Colonic mucosa (tissue), 4 donors: Measurements from ENCODE around the gene TICRR. TPM values are rescaled to one million over a fixed set of nuclear protein-coding genes. Genes with fewer than 3 reads are reported as not detected.

Experiments
- DNase-seq: peaks from one replicate; pipeline ENCODE4 v3.0.0-alpha.2; 2020
- H3K27ac ChIP-seq: fragments of 200-600 bp; one replicate; pipeline ENCODE4 v1.8.0; 2021
- H3K27me3 ChIP-seq: fragments of 200-600 bp; one replicate; pipeline ENCODE4 v1.8.0; 2021
- H3K36me3 ChIP-seq: fragments of 200-600 bp; one replicate; pipeline ENCODE4 v1.8.0; 2021
- H3K4me1 ChIP-seq: fragments of 200-600 bp; one replicate; pipeline ENCODE4 v1.8.0; 2021; ENCODE audit warnings: mild to moderate bottlenecking
- H3K4me3 ChIP-seq: fragments of 200-600 bp; one replicate; pipeline ENCODE4 v1.8.0; 2021
- H3K9ac ChIP-seq, 2 donors: one replicate each; pipeline ENCODE4 v1.7.0; 2013; ENCODE audit warnings: control low read depth in 2 of 2, low read depth in 2 of 2, low read length in 2 of 2
- H3K9me3 ChIP-seq: fragments of 200-600 bp; one replicate; pipeline ENCODE4 v1.8.0; 2021
- intact Hi-C: fragments of 100-400 bp; cut with DNase I; formaldehyde crosslinking; loops from one replicate; pipeline ENCODE4 v1.14.1; 2022
- total RNA-seq, 2 donors: library from RNA; stranded (reverse); fragmentation: NEBNext Ultra II Directional in 1 of 2; extraction: Animal tissue kit (Norgen Biotek cat#: 25700) in 1 of 2; gene quantifications; one replicate each; pipeline ENCODE4 v1.2.1, GENCODE V29; 2021
- TF ChIP-seq, protein P1 (sequence below): fragments of 200-600 bp; IDR thresholded peaks from one replicate; pipeline ENCODE4 v1.8.0; 2022; ENCODE audit warnings: antibody characterized with exemption, mild to moderate bottlenecking
- donor health status: healthy.
- donor health status: DM: no; HTN: no; CAD: no.
- donor health status: DM: no; HTN: no; CAD: no.

The TICRR gene
- total RNA-seq, 2 donors from 2014 or later, result 2.9 to 14.6 TPM

DNA sequence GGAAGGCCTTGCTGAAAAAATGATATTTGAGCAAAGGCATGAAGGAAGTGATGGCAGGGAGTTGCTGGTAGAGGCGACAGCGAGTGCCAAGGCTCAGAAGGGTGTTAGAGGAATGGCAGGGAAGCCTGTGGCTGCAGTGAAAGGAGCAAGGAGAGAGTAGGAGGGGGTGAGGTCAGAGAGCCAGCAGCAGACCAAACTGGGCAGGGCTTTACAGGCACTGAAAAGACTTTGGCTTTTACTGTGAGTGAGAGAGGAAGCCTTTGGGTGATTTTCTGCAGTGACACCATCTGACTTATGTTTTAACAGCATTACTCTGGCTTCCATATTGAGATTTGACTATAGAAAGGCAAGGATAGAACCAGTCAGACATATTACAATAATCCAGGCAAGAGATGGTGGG is 11.4 kb downstream of the TICRR start:
- no peaks in the 10 kb centered on the region for H3K4me1 ChIP-seq
- no peak overlapping the region for H3K4me3 ChIP-seq
- H3K36me3 ChIP-seq, result no peaks in the 10 kb centered on the region
- no peaks in the 10 kb centered on the region for H3K27me3 ChIP-seq
- TF ChIP-seq, protein P1, sequence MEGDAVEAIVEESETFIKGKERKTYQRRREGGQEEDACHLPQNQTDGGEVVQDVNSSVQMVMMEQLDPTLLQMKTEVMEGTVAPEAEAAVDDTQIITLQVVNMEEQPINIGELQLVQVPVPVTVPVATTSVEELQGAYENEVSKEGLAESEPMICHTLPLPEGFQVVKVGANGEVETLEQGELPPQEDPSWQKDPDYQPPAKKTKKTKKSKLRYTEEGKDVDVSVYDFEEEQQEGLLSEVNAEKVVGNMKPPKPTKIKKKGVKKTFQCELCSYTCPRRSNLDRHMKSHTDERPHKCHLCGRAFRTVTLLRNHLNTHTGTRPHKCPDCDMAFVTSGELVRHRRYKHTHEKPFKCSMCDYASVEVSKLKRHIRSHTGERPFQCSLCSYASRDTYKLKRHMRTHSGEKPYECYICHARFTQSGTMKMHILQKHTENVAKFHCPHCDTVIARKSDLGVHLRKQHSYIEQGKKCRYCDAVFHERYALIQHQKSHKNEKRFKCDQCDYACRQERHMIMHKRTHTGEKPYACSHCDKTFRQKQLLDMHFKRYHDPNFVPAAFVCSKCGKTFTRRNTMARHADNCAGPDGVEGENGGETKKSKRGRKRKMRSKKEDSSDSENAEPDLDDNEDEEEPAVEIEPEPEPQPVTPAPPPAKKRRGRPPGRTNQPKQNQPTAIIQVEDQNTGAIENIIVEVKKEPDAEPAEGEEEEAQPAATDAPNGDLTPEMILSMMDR, result no peak
- no peak overlapping the region for H3K9ac ChIP-seq
- no peaks in the 10 kb centered on the region for H3K9me3 ChIP-seq
- no peak for DNase-seq
- intact Hi-C loops, result no loop called here
- no peak overlapping the region for H3K27ac ChIP-seq

DNA sequence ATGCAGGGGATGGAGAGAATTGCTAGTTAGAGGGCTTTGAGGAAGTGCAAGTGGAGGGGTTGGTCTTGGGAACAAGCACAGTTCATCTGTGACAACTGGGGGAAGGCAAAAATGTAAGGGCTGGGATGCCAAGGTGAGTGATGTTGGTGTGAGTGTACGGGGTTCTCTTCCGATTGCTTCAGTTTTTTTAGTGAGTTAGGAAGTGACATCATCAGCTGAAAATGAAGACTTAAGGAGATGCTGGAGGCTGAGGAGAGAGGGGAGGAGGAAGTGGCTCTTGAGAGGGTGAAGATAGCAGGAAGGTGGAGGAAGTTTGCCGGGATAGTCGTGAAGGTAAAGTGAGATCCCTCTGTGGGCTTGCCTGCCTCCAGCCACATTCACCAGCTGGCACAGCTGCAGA is 12.7 kb downstream of the TICRR start:
- Histone ChIP-seq H3K9me3 (no peaks in the 10 kb centered on the region), H3K9ac (no peak overlapping the region), H3K27me3 (no peaks in the 10 kb centered on the region), H3K4me1 (no peaks in the 10 kb centered on the region), H3K4me3 (no peak overlapping the region), H3K36me3 (no peaks in the 10 kb centered on the region), H3K27ac (no peak overlapping the region)
- no peak for DNase-seq
- TF ChIP-seq, protein P1, result no peak
- intact Hi-C loops, result no loop called here

DNA sequence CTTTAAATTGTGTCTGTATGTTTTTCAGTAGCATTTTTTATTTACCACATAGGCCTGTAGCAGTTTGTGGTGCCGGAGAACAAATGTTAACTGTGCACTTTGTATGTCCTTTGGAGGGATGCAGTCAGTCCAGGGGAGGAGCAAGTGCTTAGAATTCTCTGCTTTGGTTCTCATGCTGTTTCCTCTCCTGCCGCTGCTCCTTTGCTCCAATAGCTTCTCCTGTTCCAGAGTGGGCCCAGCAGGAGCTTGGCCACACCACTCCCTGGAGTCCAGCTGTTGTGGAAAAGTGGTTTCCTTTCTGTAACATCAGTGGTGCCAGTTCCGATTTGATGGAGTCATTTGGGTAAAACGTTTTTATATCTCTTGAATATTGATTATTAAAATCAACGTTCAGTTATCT is 16.6 kb downstream of the TICRR start:
- no peak overlapping the region for H3K4me3 ChIP-seq
- no peaks in the 10 kb centered on the region for H3K9me3 ChIP-seq
- no peak overlapping the region for H3K9ac ChIP-seq
- TF ChIP-seq, protein P1, result no peak
- DNase-seq, result no peak
- no peak overlapping the region for H3K27ac ChIP-seq
- no peaks in the 10 kb centered on the region for H3K4me1 ChIP-seq
- no peaks in the 10 kb centered on the region for H3K27me3 ChIP-seq
- intact Hi-C loops, result no loop called here
- no peaks in the 10 kb centered on the region for H3K36me3 ChIP-seq

DNA sequence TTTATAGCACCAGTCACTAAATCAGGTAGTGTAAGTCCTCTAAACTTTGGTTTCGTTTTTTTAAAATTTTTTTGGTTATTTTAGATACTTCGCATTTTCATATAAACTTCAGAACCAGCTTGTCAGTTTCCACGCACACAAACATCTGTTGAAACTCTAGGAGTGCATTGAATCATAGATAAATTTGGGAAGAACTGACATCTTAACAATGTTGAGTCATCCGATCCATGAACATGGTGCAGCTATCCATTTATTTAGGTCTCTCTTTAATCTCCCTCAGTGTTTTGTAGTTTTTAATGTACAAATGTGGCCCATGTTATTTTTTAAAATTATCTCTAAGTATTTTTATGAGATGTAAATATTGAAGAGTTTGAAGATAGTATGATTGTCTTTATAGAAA is 17.7 kb downstream of the TICRR start:
- no peaks in the 10 kb centered on the region for H3K9me3 ChIP-seq
- H3K4me3 ChIP-seq, result no peak overlapping the region
- H3K4me1 ChIP-seq, result no peaks in the 10 kb centered on the region
- H3K27ac ChIP-seq, result no peak overlapping the region
- H3K36me3 ChIP-seq, result no peaks in the 10 kb centered on the region
- no peaks in the 10 kb centered on the region for H3K27me3 ChIP-seq
- intact Hi-C loops, result no loop called here
- no peak for DNase-seq
- TF ChIP-seq, protein P1, result no peak
- no peak overlapping the region for H3K9ac ChIP-seq

DNA sequence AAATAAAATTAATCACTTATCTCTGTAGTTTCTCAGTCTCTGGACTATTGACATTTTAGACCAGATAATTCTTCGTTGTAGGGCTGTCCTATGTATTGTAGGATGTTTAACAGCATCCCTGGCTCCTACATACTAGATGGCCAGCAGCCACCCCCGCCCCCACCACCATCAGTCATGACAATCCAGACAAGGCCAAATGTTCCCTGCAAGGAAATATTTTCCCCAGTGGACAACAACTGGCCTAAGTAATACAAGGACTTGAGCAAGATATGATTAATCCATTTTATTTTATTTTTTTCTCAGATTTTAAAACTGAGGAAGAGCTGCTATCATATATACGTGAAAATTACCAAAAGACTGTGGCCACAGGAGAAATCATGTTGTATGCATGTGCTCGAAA is 23.8 kb downstream of the TICRR start:
- TF ChIP-seq, protein P1, result no peak

DNA sequence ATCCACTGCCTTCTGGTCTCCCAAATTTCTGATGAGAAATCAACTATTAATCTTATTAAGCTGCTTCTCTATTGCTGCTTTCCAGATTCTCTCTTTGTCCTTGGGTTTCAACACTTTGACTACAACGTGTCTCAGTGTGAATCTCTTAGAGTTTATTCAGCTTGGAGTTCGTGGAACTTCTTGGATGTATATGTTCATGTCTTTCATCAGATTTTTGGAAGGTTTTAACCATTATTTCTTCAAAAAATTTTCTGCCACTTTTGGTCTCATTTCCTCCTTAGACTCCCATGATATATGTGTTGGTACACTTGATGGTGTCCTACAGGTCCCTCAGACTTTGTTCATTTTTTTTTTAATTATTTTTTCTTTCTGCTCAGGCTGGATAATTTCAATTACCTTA is 36.0 kb downstream of the TICRR start:
- Histone ChIP-seq H3K9me3 (no peaks in the 10 kb centered on the region), H3K27ac (no peak overlapping the region), H3K4me3 (no peak overlapping the region), H3K36me3 (no peaks in the 10 kb centered on the region), H3K4me1 (no peaks in the 10 kb centered on the region), H3K27me3 (no peaks in the 10 kb centered on the region), H3K9ac (no peak overlapping the region)
- TF ChIP-seq, protein P1, result no peak
- DNase-seq, result no peak
- intact Hi-C loops, result no loop called here

More for the DNA sequence above, 23.8 kb downstream of the TICRR start:
- Histone ChIP-seq H3K27me3 (no peaks in the 10 kb centered on the region), H3K9ac (no peak overlapping the region), H3K36me3 (no peaks in the 10 kb centered on the region), H3K4me3 (no peak overlapping the region), H3K27ac (no peak overlapping the region), H3K4me1 (no peaks in the 10 kb centered on the region), H3K9me3 (no peaks in the 10 kb centered on the region)
- intact Hi-C loops, result no loop called here
- no peak for DNase-seq
